ENCODE measurements around the gene MEX3D.
"Not testable (repeated sequence)": the region's sequence is repeated elsewhere in the genome, so short reads cannot be mapped to it uniquely, and the experiment has no call there.

Gene MEX3D

GRCh38 chr19:1570836-1571235 is 2.7 kb upstream of the MEX3D start:
- FAIRE-seq: no peak

DNA sequence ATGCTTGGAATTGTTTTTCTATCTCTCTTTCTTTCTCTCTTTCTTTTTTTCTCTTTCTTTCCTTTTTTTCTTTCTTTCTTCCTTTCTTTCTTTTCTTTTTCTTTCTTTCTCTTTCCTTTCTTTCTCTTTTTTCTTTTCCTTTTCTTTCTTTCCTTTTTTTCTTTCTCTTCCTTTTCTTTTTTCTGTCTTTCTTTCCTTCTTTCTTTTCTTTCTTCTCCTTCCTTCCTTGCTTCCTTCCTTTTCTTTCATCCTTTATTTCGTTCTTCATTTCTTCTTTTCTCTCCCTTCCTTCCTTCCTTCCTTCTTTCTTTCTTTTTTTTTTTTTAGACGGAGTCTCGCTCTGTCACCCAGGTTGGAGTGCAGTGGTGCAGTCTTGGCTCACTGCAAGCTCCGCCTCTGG is 1.9 kb upstream of the MEX3D start:
- no peak for FAIRE-seq

DNA sequence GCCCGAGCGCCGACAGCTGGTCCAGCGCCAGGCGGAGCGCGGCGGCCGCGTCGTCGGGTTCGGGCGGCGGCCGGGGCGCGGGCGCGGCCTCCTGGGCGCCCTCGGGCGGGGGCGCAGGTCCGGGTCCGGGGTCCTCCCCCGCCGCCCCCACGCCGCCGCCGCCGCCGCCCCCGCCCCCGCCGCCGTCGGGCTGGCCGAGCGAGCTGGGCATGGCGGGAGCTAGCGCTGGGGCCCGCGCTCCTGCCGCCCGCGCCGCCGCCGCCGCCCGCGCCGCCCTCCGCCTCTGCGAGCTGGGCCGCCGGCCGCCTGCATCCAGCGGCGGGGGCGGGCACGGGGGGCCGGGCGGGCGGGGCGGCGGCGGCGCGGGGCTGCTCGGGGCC is 287 bp downstream of the MEX3D start:
- no peak for FAIRE-seq

GRCh38 chr19:1567116-1567847 is 843 bp downstream of the MEX3D start:
- no peak for FAIRE-seq

DNA sequence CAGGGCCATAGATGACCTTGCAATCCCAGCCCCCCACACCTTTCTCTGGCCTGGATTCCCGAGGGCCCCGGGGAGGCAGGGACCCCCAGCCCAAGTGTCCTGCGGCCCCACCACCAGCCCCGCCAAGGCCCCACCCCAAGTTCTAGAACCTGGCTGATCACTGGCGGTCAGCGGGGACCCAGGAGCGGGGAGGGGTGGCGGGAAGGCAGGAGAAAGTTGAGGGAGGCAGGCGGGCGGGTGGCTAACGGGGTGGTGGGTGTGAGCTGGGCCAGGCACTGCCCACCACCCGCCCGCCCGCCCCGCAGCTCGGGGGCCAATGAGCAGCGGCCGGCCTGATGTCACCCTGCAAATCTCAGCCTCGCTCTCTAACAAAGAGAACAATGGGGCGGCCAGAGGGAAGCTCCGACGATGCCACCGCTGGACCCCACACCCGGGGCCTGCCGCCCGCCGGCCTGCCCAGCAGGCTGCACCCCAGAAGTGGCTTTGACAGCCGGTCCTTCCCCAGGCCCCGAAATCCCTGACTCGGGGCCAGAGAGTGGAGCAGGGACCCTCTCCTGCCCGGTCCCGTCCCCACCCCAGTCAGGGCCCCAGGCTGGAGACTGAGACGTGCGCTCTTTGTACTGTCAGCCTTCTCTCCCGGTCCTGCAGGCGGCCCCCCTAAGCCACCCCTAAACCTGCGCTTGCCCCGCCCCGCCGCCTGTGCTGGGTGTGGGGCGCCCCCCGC is 1.6 kb downstream of the MEX3D start:
- FAIRE-seq: no peak

DNA sequence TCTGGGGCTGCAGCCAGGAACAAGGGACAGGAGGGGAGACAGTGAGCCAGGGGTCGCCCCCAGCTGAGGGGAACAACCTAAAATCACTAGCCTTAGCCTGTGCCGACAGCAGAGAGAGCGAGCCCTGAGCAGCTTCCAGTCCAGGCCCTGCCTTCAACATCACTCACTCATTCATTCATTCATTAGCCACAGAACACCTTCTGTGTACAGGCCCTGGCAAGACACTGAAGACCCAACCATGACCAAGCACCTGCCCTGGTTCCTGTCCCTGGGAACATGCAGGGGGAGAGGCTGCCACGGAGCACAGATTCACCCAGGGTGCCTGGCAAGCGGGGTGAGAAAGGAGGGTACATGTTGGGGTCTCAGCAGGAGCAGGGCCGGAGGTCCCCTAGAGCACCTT is 4.9 kb downstream of the MEX3D start:
- no peak for FAIRE-seq

GRCh38 chr19:1561236-1561842 is 6.8 kb downstream of the MEX3D start:
- FAIRE-seq: no peak

- no peak for FAIRE-seq
Observed at GRCh38 chr19:1560286-1560882, 7.7 kb downstream of the MEX3D start.

DNA sequence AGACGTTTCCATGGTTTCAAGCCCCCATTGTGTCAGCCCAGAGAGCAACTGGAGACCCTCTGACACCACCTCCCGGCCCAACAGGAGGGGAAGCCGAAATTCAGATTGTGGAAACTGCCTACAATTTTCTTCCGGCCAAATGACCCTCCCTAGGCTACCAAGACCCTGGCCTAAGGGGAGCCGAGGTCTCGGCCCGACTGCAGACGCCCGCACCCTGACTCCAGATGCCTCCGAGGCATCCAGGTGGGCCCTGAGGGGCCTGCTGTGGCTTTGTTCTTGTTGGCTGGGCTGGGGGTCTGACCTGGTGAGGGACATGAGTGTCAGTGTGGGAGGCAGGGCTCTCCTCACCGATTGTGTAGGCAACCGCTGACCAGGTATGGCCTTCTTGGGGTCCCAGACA is 9.6 kb downstream of the MEX3D start:
- FAIRE-seq: no peak

DNA sequence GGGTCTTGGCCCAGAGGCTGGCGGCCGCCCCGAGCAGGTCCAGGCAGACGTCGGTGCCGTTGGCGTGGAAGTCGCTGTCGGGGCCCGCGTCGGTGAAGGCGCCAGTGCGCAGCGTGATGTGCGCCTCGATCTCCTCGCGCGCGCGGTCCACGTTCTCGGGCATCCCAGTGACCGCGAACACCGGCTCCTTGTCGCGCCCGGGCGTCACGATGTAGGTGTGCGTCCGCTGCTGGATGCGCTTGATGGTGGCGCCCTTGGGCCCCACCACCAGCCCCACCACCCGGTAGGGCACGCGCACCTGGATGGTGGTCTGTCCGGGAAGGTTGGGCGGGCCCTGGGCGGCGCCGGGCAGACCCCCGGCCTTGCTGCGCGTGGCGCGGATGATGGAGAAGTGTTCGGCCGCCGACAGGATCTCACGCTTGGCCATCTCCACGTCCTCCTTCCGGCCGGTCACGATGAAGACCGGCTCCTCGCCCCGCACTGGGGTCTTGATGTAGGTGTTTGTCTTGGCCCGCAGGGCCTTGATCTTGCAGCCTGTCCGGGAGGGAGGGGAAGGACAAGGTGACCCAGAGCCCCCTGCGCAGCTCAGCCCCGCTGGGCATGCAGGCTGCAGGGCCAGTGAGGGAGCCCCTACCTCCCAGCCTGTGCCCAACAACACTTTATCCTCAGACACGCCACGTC is 11.6 kb downstream of the MEX3D start:
- FAIRE-seq: no peak

- FAIRE-seq: no peak
Observed at GRCh38 chr19:1555487-1556389, 12.4 kb downstream of the MEX3D start.

DNA sequence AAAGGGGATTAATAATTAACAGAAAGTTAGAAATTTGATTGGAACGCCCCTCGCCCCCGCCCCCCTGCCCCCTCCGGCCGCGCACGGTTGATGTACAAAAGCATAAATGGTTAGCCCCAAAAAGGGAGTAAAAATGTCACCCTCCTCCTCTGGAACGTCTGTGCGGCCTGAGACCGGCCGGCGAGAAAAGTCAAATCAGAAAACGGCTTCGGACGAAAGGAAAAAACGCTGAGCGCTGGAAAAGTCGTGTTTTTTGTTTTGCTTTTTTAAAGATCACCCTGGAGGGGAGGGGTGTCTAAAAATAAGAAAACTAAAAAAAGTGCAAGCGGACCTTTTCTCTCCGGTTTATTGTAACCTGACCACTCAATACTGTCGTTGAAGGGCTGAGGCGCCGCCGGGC is 13.2 kb downstream of the MEX3D start:
- FAIRE-seq: no peak

DNA sequence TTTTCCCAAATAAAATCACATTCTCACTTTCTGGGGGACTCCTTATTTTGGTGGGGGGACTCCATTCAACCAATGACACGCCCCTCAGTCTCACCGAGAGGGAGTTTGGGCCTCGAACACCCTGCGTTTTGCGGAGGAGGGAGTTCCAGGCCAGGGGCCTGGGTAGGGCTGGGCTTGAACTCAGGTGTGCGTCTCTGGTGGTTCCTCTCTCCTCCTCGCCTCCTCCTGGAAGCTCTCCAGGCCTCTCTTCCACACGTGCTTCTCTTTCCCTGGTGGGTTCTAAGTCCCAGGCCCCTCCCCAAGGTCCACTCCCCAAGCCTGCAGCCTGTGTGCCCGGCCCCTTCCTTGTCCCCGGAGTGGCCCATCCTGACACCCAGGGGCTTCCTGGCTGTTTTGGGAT is 14.7 kb downstream of the MEX3D start:
- FAIRE-seq: no peak

GRCh38 chr19:1551068-1552040 is 16.8 kb downstream of the MEX3D start:
- no peak for FAIRE-seq

- FAIRE-seq: no peak
Observed at GRCh38 chr19:1549332-1549945, 18.7 kb downstream of the MEX3D start.

GRCh38 chr19:1540365-1540925 is 27.7 kb downstream of the MEX3D start:
- no peak for FAIRE-seq

- not testable (repeated sequence) for FAIRE-seq
Observed at GRCh38 chr19:1539749-1540148, 28.4 kb downstream of the MEX3D start.

GRCh38 chr19:1538978-1539377 is 29.1 kb downstream of the MEX3D start:
- FAIRE-seq: no peak

DNA sequence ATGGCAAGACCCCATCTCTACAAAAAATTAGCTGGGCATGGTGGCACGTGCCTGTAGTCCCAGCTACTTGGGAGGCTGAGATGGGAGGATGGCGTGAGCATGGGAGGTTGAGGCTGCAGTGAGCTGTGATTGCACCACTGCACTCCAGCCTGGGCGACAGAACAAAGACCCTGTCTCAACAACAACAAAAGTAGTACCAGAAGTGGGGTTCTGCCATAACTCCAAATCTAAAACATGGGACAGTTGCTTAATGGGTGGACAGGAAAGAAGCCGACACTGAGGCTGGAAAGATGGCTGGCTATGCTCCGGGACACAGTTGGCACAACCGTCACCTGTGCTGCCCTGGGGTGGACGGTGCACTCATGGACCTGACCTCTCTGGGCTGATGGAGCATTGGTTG is 32.4 kb downstream of the MEX3D start:
- not testable (repeated sequence) for FAIRE-seq

DNA sequence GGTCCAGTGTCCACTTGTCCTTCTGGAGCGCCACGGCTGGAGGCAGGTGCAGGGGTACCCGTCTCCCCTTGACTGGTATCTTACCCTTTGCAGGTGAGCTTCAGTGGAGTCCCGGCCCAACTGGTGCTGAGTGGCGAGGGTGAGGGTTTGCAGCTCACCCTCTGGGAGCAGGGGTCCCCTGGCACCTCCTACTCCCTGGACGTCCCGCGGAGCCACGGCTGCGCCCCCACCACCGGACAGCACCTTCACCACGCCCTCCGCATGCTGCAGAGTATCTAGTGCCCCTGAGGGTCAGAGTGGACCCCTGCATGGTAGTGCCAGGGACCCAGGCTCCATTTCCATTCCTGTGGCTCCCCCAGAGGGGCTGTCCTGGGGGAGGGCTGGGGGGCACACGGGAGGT is 33.2 kb downstream of the MEX3D start:
- no peak for FAIRE-seq
